ENCODE results near the gene LONRF2. TPM values are rescaled to one million over a fixed set of nuclear protein-coding genes. Genes with fewer than 3 reads are reported as not detected.

Gene LONRF2
- total RNA-seq, 1 experiment from 2014 or later, result 1.6 TPM

DNA sequence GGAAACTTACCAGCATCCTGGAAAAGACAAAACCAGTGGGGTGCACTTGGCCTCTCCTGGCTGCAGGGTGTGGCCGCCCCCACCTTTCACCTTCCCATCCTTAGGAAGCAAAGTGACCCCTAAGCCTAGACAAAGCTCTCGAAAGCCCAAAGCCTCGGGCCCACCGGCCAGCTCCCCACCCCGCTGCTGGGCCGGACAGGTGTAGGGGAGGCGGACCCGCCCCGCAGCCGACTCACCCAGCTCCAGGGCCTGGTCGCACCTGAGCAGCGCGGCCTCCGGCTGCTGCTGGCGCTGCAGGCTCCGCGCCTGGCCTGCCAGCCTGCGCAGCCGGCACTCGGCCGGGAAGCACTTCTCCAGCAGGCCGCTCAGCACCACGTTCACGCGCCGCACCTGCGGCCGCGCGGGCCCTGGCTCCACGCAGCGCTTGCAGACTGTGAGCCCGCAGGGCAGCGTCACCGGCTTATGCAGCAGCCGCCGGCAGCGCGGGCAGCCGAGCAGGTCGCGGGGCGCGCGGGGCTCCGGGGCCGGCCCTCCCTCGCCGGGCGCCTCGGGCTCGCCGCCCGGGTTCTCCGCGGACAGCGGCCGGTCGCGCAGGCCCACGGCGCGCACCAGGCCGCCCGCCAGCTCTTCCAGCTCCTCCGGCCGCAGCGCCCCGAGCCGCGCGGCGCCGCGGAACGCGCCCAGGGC, 979 bp downstream of the LONRF2 start:
- no peak for TF ChIP-seq ZFX (IDR thresholded peaks at IDR 0.05)
- TF ChIP-seq CEBPB (IDR thresholded peaks at IDR 0.05; ENCODE audit: low read depth), result no peak
- no peak for TF ChIP-seq ZNF274 (IDR thresholded peaks at IDR 0.05; ENCODE audit: low read depth, low read length)
- Histone ChIP-seq H2AFZ (ENCODE audit: low read depth, low read length, poor library complexity, severe bottlenecking) (no peak overlapping the region), H3K4me1 (ENCODE audit: control insufficient read depth in 1 of 2, insufficient read depth in 2 of 2, low read length in 2 of 2) (no peaks in the 10 kb centered on the region), H3K9me2 (ENCODE audit: insufficient read depth) (no peaks in the 10 kb centered on the region), H3K9ac (ENCODE audit: low read length) (no peak overlapping the region), H3K79me2 (ENCODE audit: insufficient read depth, low read length) (no peaks in the 10 kb centered on the region), H3K27me3 (ENCODE audit: insufficient read depth, low read length) (no peaks in the 10 kb centered on the region), H3K27ac (ENCODE audit: low read depth, low read length) (no peak overlapping the region), H3K36me3 (ENCODE audit: control insufficient read depth in 1 of 2, insufficient read depth in 2 of 2, low read length in 2 of 2) (no peaks in the 10 kb centered on the region), H3K9me3 (ENCODE audit: control insufficient read depth in 1 of 2, insufficient read depth in 1 of 2, low read depth in 1 of 2, low read length in 2 of 2) (peaks cover 0 to 4% of the 10 kb centered on the region in 2 experiments; a peak in 1 of 4 replicates), H4K20me1 (ENCODE audit: insufficient read depth) (no peaks in the 10 kb centered on the region), H3K4me3 (replicated peaks in 1 of 2; ENCODE audit: low read depth in 1 of 2, low read length in 2 of 2) (no peak overlapping the region), H3K4me2 (ENCODE audit: low read length) (no peak overlapping the region)
- ChIA-PET RAD21 (ENCODE audit: low non-redundant PET in 1 of 2, low total read pairs in 2 of 2, uncharacterized antibody in 2 of 2, unreplicated experiment in 2 of 2) (no interaction called here), POLR2A (no interaction called here), CTCF (no interaction called here)
- BruUV-seq (replicated peaks), result no TSS peak
- intact Hi-C loops (cut with micrococcal nuclease), result no loop called here
- no peak for DNase-seq (ENCODE audit: low read depth, low spot score)
- no peak for ATAC-seq

DNA sequence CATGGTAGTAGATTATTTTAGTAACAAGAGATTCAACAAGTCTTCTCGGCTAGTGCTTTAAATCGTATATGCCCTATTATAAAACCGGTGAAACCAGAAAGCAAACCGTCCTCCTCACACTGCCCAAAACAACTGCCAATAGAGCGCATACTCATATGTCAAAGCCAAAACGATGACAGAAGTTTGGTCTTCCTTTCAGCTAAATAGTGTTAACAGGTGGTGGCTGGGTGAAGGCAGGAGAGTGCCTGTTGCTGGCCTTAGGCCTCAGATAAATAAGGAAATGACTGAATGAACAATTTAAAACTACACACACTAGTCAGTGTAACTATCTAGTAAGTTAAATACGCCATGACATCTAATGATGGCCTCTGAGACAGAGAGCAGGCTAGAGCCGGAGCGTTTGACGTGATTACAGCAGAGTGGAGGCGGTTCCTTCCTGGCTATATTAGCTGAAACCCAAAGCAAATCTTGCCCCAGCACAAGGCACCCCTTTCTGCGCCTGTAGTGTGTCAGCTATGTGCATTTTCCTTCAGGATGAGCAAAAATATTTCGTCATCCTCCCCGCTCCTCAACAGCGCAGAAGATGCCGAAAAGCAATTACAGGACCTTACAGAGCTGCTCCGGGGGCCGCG, 1.6 kb downstream of the LONRF2 start:
- Histone ChIP-seq H3K27ac (ENCODE audit: low read depth, low read length) (no peak overlapping the region), H3K36me3 (ENCODE audit: control insufficient read depth in 1 of 2, insufficient read depth in 2 of 2, low read length in 2 of 2) (no peaks in the 10 kb centered on the region), H2AFZ (ENCODE audit: low read depth, low read length, poor library complexity, severe bottlenecking) (no peak overlapping the region), H3K79me2 (ENCODE audit: insufficient read depth, low read length) (no peaks in the 10 kb centered on the region), H3K9me3 (ENCODE audit: control insufficient read depth in 1 of 2, insufficient read depth in 1 of 2, low read depth in 1 of 2, low read length in 2 of 2) (peaks cover 0 to 4% of the 10 kb centered on the region in 2 experiments; a peak in 1 of 4 replicates), H3K27me3 (ENCODE audit: insufficient read depth, low read length) (no peaks in the 10 kb centered on the region), H3K4me1 (ENCODE audit: control insufficient read depth in 1 of 2, insufficient read depth in 2 of 2, low read length in 2 of 2) (no peaks in the 10 kb centered on the region), H4K20me1 (ENCODE audit: insufficient read depth) (no peaks in the 10 kb centered on the region), H3K4me3 (replicated peaks in 1 of 2; ENCODE audit: low read depth in 1 of 2, low read length in 2 of 2) (no peak overlapping the region), H3K4me2 (ENCODE audit: low read length) (no peak overlapping the region), H3K9ac (ENCODE audit: low read length) (no peak overlapping the region), H3K9me2 (ENCODE audit: insufficient read depth) (no peaks in the 10 kb centered on the region)
- ChIA-PET CTCF (no interaction called here), POLR2A (no interaction called here), RAD21 (ENCODE audit: low non-redundant PET in 1 of 2, low total read pairs in 2 of 2, uncharacterized antibody in 2 of 2, unreplicated experiment in 2 of 2) (no interaction called here)
- BruUV-seq (replicated peaks), result no TSS peak
- intact Hi-C loops (cut with micrococcal nuclease), result no loop called here
- ATAC-seq (no peak), DNase-seq (ENCODE audit: low read depth, low spot score) (no peak)
- TF ChIP-seq SRF (IDR thresholded peaks at IDR 0.05; ENCODE audit: low read depth) (no peak), YY1 (IDR thresholded peaks at IDR 0.05; ENCODE audit: extremely low read depth, insufficient replicate concordance, low read depth, low read length) (no peak), POLR2AphosphoS5 (IDR thresholded peaks at IDR 0.05; ENCODE audit: low read depth, low read length) (no peak), CEBPB (IDR thresholded peaks at IDR 0.05; ENCODE audit: low read depth) (no peak), SP1 (IDR thresholded peaks at IDR 0.05; ENCODE audit: low read depth) (no peak), EZH2phosphoT487 (IDR thresholded peaks at IDR 0.05; ENCODE audit: borderline replicate concordance) (no peak), FOSL1 (IDR thresholded peaks at IDR 0.05; ENCODE audit: low read depth) (no peak), ZNF274 (IDR thresholded peaks at IDR 0.05; ENCODE audit: low read depth, low read length) (no peak)
- TF ChIP-seq, protein P1, sequence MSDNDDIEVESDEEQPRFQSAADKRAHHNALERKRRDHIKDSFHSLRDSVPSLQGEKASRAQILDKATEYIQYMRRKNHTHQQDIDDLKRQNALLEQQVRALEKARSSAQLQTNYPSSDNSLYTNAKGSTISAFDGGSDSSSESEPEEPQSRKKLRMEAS (IDR thresholded peaks at IDR 0.05), result no peak

Measured in HCT116 (cell line).